Measurements from ENCODE around the gene CFL1.
A peak's percentile ranks its signal among the peaks of the same experiment; 100 is the strongest.

The CFL1 gene

GRCh38 chr11:65829459-65829858 is 28.5 kb downstream of the CFL1 start:
- no peak for DNase-seq

- no peak for DNase-seq
Measured at GRCh38 chr11:65826984-65827735, 30.8 kb downstream of the CFL1 start.

- DNase-seq: no peak
Measured at GRCh38 chr11:65822776-65823528, 35.0 kb downstream of the CFL1 start.

- DNase-seq: no peak
Measured at GRCh38 chr11:65821107-65821506, 36.9 kb downstream of the CFL1 start.

GRCh38 chr11:65817835-65818680 is 39.9 kb downstream of the CFL1 start:
- DNase-seq: peak; percentile 92

- no peak for DNase-seq
Measured at GRCh38 chr11:65817312-65817834, 40.6 kb downstream of the CFL1 start.

- no peak for DNase-seq
Measured at GRCh38 chr11:65816696-65817095, 41.3 kb downstream of the CFL1 start.

- no peak for DNase-seq
Measured at GRCh38 chr11:65814986-65815565, 42.9 kb downstream of the CFL1 start.

GRCh38 chr11:65814131-65814985 is 43.6 kb downstream of the CFL1 start:
- DNase-seq: no peak

- no peak for DNase-seq
Measured at GRCh38 chr11:65811764-65812475, 46.1 kb downstream of the CFL1 start.

- peak; percentile 34 for DNase-seq
Measured at GRCh38 chr11:65810046-65810868, 47.7 kb downstream of the CFL1 start.

GRCh38 chr11:65809496-65809895 is 48.5 kb downstream of the CFL1 start:
- DNase-seq: no peak

GRCh38 chr11:65808744-65809341 is 49.1 kb downstream of the CFL1 start:
- DNase-seq: no peak

- no peak for DNase-seq
Measured at GRCh38 chr11:65806979-65807378, 51.0 kb downstream of the CFL1 start.

All from CD4-positive, alpha-beta T cell treated with Interleukin-17A for 1 hour (primary cell).